ENCODE data around the gene KRTAP5-10. TPM values are rescaled to one million over a fixed set of nuclear protein-coding genes. Genes with fewer than 3 reads are reported as not detected.
"Not testable (repeated sequence)": the region's sequence is repeated elsewhere in the genome, so short reads cannot be mapped to it uniquely, and the experiment has no call there.

KRTAP5-10 gene
- total RNA-seq, 4 donors from 2014 or later: not detected

DNA sequence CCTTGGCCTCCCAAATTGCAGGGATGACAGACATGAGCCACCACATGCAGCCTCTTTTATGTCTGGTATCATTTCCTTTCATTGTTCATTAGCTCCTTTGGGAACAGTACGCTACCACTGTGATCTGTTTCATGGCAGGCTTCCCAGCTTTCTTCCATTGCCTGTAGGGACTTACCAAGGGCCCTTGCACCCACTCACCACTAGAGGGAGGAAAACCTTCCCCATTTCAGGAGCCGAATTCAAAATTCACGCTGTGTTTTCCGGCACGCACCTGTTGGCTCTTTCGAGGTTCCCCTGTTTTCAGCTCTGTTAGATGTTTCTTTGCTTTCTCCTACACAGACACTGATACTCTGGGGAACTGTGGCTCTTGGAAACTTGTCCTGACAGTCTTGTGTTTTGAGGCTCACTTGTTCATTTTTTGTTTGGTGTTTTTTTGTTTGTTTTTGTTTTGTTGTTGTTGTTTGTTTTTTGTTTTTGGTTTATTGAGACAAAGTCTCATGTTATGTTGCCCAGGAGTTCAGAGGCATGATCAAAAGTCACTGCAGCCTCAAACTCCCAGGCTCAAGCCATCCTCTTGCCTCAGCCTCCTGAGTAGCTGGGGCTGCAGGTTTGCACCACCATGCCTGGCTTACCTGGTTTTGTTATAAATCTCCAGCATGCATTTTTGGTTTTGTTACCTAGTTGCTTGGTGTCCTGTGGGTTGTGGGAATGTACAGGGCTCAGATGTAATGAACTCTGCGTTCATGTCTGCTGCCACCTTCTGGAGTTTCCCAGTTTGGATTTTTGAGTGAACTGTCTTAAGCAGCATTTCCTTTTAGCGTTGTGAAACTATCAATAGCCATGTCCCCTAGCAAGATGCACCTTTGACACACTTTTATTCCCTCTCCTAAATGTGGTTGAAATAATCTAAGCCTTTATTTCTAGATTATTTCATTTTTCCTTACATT, 15.0 kb downstream of the KRTAP5-10 start:
- intact Hi-C loops (cut with DNase I): no loop called here
- WGBS, 2 donors: 2 to 12% methylated on average over 8 of the region's 8 CpGs
- H3K27me3 ChIP-seq: peaks cover 0 to 33% (median 0%) of the 10 kb centered on the region in 4 donors

DNA sequence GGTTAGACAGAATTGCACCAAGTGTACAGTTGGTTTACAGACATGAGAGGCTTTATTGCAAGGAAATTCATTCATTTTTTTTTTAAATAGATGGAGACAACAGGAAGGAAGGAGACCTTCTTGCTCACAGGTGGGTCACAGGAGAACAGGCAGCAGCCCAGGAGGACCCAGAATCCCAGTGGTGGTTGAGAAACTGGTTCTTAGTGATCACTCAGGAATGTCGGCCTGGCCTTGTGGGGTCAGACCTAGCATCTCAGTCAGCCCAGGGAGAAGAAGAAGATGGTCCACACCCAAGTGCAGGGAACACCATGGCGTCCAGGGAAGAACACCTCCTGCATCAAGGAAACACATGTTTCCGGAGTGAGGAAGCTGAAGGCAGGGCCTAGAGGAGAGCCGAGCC, 16.5 kb downstream of the KRTAP5-10 start:
- H3K27me3 ChIP-seq: peaks cover 0 to 30% (median 0%) of the 10 kb centered on the region in 4 donors
- no peak overlapping the region for H3K27ac ChIP-seq
- no peak for DNase-seq
- peaks cover 0 to 7% (median 0%) of the 10 kb centered on the region in 3 donors for H3K4me1 ChIP-seq
- intact Hi-C loops (cut with DNase I): no loop called here
- WGBS, 2 donors: 74% methylated on average over 3 to 4 of the region's 4 CpGs
- no peaks in the 10 kb centered on the region for H3K36me3 ChIP-seq
- TF ChIP-seq, protein P1, sequence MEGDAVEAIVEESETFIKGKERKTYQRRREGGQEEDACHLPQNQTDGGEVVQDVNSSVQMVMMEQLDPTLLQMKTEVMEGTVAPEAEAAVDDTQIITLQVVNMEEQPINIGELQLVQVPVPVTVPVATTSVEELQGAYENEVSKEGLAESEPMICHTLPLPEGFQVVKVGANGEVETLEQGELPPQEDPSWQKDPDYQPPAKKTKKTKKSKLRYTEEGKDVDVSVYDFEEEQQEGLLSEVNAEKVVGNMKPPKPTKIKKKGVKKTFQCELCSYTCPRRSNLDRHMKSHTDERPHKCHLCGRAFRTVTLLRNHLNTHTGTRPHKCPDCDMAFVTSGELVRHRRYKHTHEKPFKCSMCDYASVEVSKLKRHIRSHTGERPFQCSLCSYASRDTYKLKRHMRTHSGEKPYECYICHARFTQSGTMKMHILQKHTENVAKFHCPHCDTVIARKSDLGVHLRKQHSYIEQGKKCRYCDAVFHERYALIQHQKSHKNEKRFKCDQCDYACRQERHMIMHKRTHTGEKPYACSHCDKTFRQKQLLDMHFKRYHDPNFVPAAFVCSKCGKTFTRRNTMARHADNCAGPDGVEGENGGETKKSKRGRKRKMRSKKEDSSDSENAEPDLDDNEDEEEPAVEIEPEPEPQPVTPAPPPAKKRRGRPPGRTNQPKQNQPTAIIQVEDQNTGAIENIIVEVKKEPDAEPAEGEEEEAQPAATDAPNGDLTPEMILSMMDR (IDR thresholded peaks at IDR 0.05): no peak
- no peak for TF ChIP-seq POLR2A (IDR thresholded peaks at IDR 0.05)
- no peaks in the 10 kb centered on the region for H3K9me3 ChIP-seq
- H3K4me3 ChIP-seq: no peak overlapping the region

More for the DNA sequence above, 15.0 kb downstream of the KRTAP5-10 start:
- TF ChIP-seq, protein P1 (IDR thresholded peaks at IDR 0.05): peak; percentile 39 to 80 (median 74)
- TF ChIP-seq POLR2A (IDR thresholded peaks at IDR 0.05): no peak
- Histone ChIP-seq H3K27ac (no peak overlapping the region), H3K9me3 (no peaks in the 10 kb centered on the region), H3K4me1 (peaks cover 0 to 7% (median 0%) of the 10 kb centered on the region in 3 donors), H3K36me3 (no peaks in the 10 kb centered on the region), H3K4me3 (no peak overlapping the region)
- DNase-seq: no peak

DNA sequence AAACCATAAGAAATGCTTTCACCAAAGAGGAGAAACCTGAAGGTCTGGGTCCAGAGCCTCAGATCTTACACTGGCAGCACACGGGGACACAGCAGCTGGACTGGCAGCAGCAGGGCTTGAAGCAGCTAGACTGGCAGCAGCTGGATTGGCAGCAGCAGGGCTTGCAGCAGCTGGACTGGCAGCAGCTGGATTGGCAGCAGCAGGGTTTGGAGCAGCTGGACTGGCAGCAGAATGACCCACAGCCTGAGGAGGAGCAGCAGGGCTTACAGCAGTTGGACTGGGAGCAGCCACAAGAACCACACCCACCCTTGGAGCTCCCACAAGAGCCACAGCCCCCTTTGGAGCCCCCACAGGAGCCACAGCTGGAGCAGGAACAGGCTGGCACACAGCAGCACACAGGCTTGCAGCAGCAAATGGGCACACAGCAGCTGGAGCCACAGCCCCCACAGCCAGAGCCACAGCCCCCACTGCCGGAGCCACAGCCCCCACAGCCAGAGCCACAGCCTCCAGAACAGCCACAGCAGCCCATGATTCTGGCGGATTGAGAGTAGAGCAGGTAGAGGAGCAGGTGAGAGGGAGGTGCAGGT, 17.0 kb downstream of the KRTAP5-10 start, which contains the start of gene KRTAP5-11:
Gene KRTAP5-11, minus strand, starts transcription at position 567 of the 587 bp plus-strand sequence. Its CDS starts 38 bp downstream, at position 529.
- H3K27me3 ChIP-seq: peaks cover 0 to 30% (median 0%) of the 10 kb centered on the region in 4 donors
- DNase-seq: no peak
- H3K36me3 ChIP-seq: no peaks in the 10 kb centered on the region
- intact Hi-C loops (cut with DNase I): no loop called here
- H3K9me3 ChIP-seq: no peaks in the 10 kb centered on the region
- TF ChIP-seq, protein P1 (IDR thresholded peaks at IDR 0.05): no peak
- no peak for TF ChIP-seq POLR2A (IDR thresholded peaks at IDR 0.05)
- 35 to 57% methylated on average over 2 of the region's 3 CpGs for WGBS, 2 donors
- no peak within 1 kb of the TSS for H3K27ac ChIP-seq
- peaks cover 0 to 7% (median 0%) of the 10 kb centered on the region in 3 donors for H3K4me1 ChIP-seq
- no peak within 1 kb of the TSS for H3K4me3 ChIP-seq

DNA sequence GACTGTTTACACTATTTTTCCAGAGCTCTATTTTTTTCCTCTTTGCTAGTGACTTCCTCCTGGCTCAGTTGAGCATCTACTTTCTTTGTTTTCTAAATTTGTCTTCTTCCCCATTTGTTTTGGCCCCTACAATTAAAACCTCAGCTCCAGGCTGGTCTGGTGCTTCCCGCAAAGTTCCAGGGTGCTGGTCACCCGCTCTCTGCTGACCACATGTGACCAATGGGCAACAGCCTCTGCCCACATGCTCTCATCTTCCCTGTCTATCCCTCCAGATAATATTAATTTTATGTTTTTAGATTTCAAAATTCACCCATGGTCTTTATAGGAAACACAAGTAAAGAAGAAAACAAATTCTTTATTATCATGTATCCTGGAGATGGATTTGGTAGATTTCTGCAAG, 17.6 kb downstream of the KRTAP5-10 start:
- H3K36me3 ChIP-seq; intact Hi-C loops (cut with DNase I); H3K4me1 ChIP-seq; H3K27ac ChIP-seq; H3K9me3 ChIP-seq; DNase-seq; H3K4me3 ChIP-seq: not testable (repeated sequence)
- H3K27me3 ChIP-seq: peaks cover 0 to 30% (median 0%) of the 10 kb centered on the region in 4 donors
- 60 to 79% methylated on average over 2 of the region's 2 CpGs for WGBS, 2 donors

DNA sequence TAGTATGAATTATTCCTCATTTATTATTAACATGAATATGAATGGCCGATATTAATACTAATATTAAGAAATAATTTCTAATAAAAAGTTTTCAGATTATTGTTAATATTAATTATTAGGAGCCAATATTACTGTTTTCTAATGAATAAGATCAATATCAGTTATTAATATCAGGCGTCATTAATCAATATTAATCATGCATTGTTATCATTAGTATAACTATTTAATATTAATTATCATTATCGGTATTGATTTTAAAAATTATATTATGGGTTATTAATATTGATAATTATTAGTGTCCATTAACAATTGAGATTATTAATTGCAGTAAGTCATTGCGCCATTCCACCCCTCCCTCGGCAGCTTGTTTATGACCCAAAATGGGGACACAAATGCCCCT, 20.3 kb downstream of the KRTAP5-10 start:
- intact Hi-C loops (cut with DNase I); H3K27ac ChIP-seq; DNase-seq; H3K9me3 ChIP-seq; H3K36me3 ChIP-seq; H3K4me1 ChIP-seq; H3K4me3 ChIP-seq: not testable (repeated sequence)
- WGBS, 2 donors: 82 to 87% methylated on average over 5 of the region's 5 CpGs
- peaks cover 0 to 25% (median 0%) of the 10 kb centered on the region in 4 donors for H3K27me3 ChIP-seq

DNA sequence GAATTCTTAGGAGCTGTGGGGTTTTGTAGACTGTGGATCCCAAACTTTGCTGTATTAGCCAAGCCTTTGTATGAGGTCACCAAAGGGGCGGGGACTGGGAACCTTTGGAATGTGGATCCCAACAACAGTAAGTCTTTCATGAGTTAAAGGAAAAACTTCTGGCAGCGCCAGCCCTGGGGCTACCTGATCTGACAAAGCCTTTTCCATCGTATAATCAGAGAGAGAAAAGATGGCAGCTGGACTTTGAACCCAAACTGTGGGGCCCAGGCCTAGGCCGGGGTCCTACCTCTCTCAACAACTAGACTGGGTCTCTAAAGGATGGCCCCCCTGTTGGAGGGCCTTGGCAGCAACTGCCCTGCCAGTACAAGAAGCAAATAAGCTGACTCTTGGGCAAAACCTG, 23.0 kb downstream of the KRTAP5-10 start:
- peaks cover 0 to 11% (median 0%) of the 10 kb centered on the region in 4 donors for H3K27me3 ChIP-seq
- DNase-seq; H3K36me3 ChIP-seq; intact Hi-C loops (cut with DNase I); H3K4me1 ChIP-seq; H3K9me3 ChIP-seq; H3K27ac ChIP-seq; H3K4me3 ChIP-seq: not testable (repeated sequence)
- WGBS, 2 donors: 60 to 65% methylated on average over 3 to 4 of the region's 4 CpGs
